ENCODE results near the gene GRWD1. TPM values are rescaled to one million over a fixed set of nuclear protein-coding genes. Genes with fewer than 3 reads are reported as not detected.
A peak's percentile ranks its signal among the peaks of the same experiment; 100 is the strongest.
"Not testable (repeated sequence)": the region's sequence is repeated elsewhere in the genome, so short reads cannot be mapped to it uniquely, and the experiment has no call there.

The GRWD1 gene
- total RNA-seq, 4 donors from 2014 or later, result 9.4 to 49.7 (median 13.6) TPM

DNA sequence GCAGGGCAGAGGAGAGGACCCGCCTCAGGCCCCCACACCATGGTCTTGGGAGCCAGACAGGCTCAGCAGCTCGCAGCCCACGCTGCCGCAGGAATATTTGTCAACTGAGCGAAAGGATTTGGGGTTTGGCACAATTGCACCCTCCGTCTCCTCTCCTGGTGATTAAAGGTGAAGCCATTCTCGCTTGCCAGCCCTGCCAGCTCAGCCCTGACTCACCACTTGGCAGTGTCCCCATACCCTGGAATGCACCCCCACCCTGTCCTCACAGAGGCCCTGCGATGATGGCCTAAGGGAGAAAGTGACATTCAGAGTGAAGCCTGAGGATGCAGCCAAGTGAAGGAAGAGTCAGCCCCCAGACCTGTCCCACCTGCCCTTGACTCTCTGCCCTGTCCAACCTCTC is 42.2 kb downstream of the GRWD1 start:
- peak; percentile 83 for DNase-seq
- H3K4me1 ChIP-seq, result peaks cover 16 to 41% (median 29%) of the 10 kb centered on the region in 4 donors
- no peak overlapping the region for H3K27ac ChIP-seq
- no peaks in the 10 kb centered on the region for H3K9me3 ChIP-seq
- H3K4me3 ChIP-seq, result no peak overlapping the region
- peaks cover 13% of the 10 kb centered on the region for H3K27me3 ChIP-seq
- no peaks in the 10 kb centered on the region for H3K36me3 ChIP-seq
- in situ Hi-C loops (cut with MboI; ENCODE audit: low pct_ligation_motif_present in 1 of 4, low pct_unique_long_range_greater_than_20kb in 1 of 4, low sequenced_read_pairs in 3 of 4) (no loop called here), intact Hi-C loops (cut with DNase I; ENCODE audit: low total_unique reads) (no loop called here)
- WGBS, 2 donors (ENCODE audit: low coverage in 1 of 2), result 20 to 39% methylated on average over 2 to 8 of the region's 8 CpGs
- TF ChIP-seq POLR2AphosphoS5 (IDR thresholded peaks at IDR 0.05), result peak in 1 of 3 donors; percentile 15
- TF ChIP-seq, protein P1, sequence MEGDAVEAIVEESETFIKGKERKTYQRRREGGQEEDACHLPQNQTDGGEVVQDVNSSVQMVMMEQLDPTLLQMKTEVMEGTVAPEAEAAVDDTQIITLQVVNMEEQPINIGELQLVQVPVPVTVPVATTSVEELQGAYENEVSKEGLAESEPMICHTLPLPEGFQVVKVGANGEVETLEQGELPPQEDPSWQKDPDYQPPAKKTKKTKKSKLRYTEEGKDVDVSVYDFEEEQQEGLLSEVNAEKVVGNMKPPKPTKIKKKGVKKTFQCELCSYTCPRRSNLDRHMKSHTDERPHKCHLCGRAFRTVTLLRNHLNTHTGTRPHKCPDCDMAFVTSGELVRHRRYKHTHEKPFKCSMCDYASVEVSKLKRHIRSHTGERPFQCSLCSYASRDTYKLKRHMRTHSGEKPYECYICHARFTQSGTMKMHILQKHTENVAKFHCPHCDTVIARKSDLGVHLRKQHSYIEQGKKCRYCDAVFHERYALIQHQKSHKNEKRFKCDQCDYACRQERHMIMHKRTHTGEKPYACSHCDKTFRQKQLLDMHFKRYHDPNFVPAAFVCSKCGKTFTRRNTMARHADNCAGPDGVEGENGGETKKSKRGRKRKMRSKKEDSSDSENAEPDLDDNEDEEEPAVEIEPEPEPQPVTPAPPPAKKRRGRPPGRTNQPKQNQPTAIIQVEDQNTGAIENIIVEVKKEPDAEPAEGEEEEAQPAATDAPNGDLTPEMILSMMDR (IDR thresholded peaks at IDR 0.05), result no peak

DNA sequence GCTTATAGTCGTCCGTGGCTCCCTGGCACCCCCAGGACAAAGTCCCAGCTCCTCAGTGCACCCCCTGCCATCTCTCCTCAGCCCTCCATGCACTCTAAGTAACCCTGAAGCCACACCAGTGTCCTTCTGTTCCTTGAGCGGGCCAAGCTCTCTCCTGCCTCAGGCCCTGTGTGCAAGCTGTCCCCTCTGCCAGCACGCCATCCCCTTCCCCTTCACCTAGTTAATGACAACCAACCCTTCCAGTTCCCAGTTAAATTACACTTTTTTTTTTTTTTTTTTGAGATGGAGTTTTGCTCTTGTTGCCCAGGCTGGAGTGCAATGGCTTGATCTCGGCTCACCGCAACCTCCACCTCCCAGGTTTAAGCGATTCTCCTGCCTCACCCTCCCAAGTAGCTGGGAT is 42.7 kb downstream of the GRWD1 start:
- intact Hi-C loops (cut with DNase I; ENCODE audit: low total_unique reads); H3K27ac ChIP-seq; DNase-seq; H3K36me3 ChIP-seq; H3K4me3 ChIP-seq; H3K9me3 ChIP-seq; in situ Hi-C loops (cut with MboI; ENCODE audit: low pct_ligation_motif_present in 1 of 4, low pct_unique_long_range_greater_than_20kb in 1 of 4, low sequenced_read_pairs in 3 of 4): not testable (repeated sequence)
- H3K4me1 ChIP-seq, result peaks cover 16 to 41% (median 29%) of the 10 kb centered on the region in 4 donors
- peaks cover 13% of the 10 kb centered on the region for H3K27me3 ChIP-seq
- WGBS, 2 donors (ENCODE audit: low coverage in 1 of 2), result 58 to 78% methylated on average over 3 to 7 of the region's 7 CpGs

DNA sequence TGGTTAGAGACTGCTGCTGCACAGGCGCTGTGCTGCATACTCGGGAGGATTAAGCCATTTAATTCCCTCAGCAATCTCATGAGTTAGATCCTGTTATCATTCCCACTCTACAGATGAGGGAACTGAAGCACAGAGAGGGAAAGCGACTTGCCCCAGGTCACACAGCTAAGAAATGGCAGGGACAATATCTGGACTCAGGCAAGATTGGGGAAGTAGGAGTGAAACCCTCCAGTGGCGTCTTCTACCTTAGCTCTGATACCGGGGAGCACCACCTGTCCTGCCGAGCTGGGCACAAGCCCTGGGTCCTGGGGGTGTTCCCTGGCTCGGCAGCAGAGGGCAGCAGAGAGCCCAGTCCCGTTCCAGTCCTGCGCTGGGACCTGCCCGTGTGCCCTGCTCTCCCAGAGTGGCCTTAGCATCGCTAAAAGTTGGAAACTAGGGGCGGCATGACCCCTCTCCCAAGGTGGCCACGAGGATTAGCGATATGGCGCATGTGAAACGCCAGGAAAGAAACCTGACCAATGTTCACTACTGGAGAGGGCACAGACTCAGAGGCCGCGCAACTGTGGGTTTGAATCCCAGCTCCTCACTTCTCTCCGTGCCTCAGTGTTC is 43.9 kb downstream of the GRWD1 start:
- Histone ChIP-seq H3K9me3 (no peaks in the 10 kb centered on the region), H3K36me3 (no peaks in the 10 kb centered on the region), H3K4me3 (no peak overlapping the region), H3K27me3 (peaks cover 13% of the 10 kb centered on the region), H3K4me1 (peaks cover 20 to 49% (median 36%) of the 10 kb centered on the region in 4 donors), H3K27ac (no peak overlapping the region)
- WGBS, 2 donors (ENCODE audit: low coverage in 1 of 2), result 21 to 83% methylated on average over 1 to 19 of the region's 19 CpGs
- DNase-seq, result peak; percentile 91
- TF ChIP-seq, protein P1 (IDR thresholded peaks at IDR 0.05), result peak; percentile 88 to 98 (median 93)
- TF ChIP-seq POLR2A (IDR thresholded peaks at IDR 0.05), result no peak
- intact Hi-C loops (cut with DNase I; ENCODE audit: low total_unique reads) (loop anchor here (2.0 kb wide), 1 partner anchor 93 kb away; no protein-coding TSS in a partner anchor), in situ Hi-C loops (cut with MboI; ENCODE audit: low pct_ligation_motif_present in 1 of 4, low pct_unique_long_range_greater_than_20kb in 1 of 4, low sequenced_read_pairs in 3 of 4) (no loop called here)

DNA sequence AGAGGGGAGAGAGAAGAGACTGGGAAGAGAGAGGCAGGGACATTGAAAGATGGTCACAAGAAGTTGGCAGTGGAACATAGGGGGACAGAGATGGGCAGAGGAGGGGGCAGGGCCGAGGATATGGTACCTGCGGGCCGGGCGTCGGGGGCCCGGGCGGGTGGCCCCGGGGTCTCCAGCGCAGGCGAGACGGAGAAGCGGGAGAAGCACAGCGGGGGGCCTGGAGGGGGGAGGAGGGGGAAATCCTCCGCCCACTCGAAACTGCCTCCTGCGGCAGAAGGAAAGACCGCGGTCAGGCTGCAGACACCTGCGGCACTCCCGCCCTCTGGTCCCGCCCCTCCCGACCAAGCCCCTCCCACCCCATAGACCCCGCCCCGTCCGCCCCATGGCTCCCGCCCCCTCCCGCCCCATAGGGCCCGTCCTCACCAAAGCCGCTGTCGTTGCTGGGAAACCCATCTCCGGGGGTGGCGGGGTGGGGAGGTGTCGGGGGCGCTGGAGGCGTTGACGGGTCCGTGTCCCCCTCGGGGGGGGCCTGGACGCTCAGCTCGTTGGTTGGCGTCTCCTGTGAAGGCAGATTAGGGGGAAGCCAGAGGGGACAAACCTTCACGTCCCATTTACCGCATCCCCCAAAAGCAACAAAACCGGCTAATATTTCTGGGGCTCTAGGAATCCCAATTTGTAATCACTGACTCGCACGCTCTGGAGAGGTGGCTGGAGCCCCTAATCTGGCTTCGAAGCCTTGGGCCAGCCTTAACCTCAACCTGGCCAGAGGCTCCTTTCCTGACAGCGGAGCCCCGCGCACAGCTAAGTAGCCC is 45.4 kb downstream of the GRWD1 start:
- Histone ChIP-seq H3K4me3 (peak overlapping the region in 1 of 4 donors; percentile 6), H3K27ac (peak overlapping the region in 2 of 4 donors; percentile 10 to 56), H3K4me1 (peaks cover 20 to 60% (median 36%) of the 10 kb centered on the region in 4 donors), H3K36me3 (no peaks in the 10 kb centered on the region), H3K27me3 (peaks cover 13% of the 10 kb centered on the region), H3K9me3 (no peaks in the 10 kb centered on the region)
- TF ChIP-seq EP300 (IDR thresholded peaks at IDR 0.05; ENCODE audit: low read depth), result no peak
- TF ChIP-seq, protein P1 (IDR thresholded peaks at IDR 0.05), result no peak
- no peak for TF ChIP-seq POLR2A (IDR thresholded peaks at IDR 0.05)
- TF ChIP-seq POLR2AphosphoS5 (IDR thresholded peaks at IDR 0.05), result no peak
- in situ Hi-C loops (cut with MboI; ENCODE audit: low pct_ligation_motif_present in 1 of 4, low pct_unique_long_range_greater_than_20kb in 1 of 4, low sequenced_read_pairs in 3 of 4), result no loop called here
- intact Hi-C loops (cut with DNase I; ENCODE audit: low total_unique reads), result loop anchor here (2.0 kb wide), 1 partner anchor 92 kb away; no protein-coding TSS in a partner anchor
- 9% methylated on average over 41 of the region's 50 CpGs; no CpG with 5 or more reads in 1 of the 2 donors for WGBS, 2 donors (ENCODE audit: low coverage in 1 of 2)
- peak; percentile 66 for DNase-seq
